ENCODE measurements around the gene OXCT2. TPM values are rescaled to one million over a fixed set of nuclear protein-coding genes. Genes with fewer than 3 reads are reported as not detected.

OXCT2 gene
- 0.38 to 0.64 TPM (median 0.40 TPM) in 5 replicates for total RNA-seq (2022; extraction: Qiagen RNA extraction; ENCODE audit: low read depth)

GRCh38 chr1:39771022-39771532, at the start of gene OXCT2:
Gene OXCT2 (minus strand): TSS chr1:39771348. CDS start chr1:39771255, 93 bp downstream.

GRCh38 chr1:39788758-39789570, 17.8 kb upstream of the OXCT2 start, which contains the start of gene BMP8B:
Gene BMP8B (minus strand): TSS chr1:39788865. CDS start chr1:39788485, 380 bp downstream.

GRCh38 chr1:39738622-39739366, 32.4 kb downstream of the OXCT2 start, which contains the start of gene PPIE:
Gene PPIE (plus strand): TSS chr1:39738882. CDS start chr1:39738901, 19 bp downstream.

Other genes with a start within 250 kb of the OXCT2 start
- gene PABPC4, start 194.6 kb downstream of the OXCT2 start, total RNA-seq (2022; extraction: Qiagen RNA extraction; ENCODE audit: low read depth): 119 to 169 TPM (median 129 TPM) in 5 replicates
- gene HEYL, start 131.7 kb downstream of the OXCT2 start, total RNA-seq (2022; extraction: Qiagen RNA extraction; ENCODE audit: low read depth): 2.3 to 3.3 TPM (median 3.0 TPM) in 5 replicates
- not detected in 5 replicates for gene NT5C1A, start 99.2 kb downstream of the OXCT2 start, total RNA-seq (2022; extraction: Qiagen RNA extraction; ENCODE audit: low read depth)
- gene HPCAL4, start 79.9 kb downstream of the OXCT2 start, total RNA-seq (2022; extraction: Qiagen RNA extraction; ENCODE audit: low read depth): 0.24 to 0.41 TPM (median 0.29 TPM) in 5 replicates
- gene PPIE, start 32.5 kb downstream of the OXCT2 start, total RNA-seq (2022; extraction: Qiagen RNA extraction; ENCODE audit: low read depth): 38.7 to 43.4 TPM (median 41.3 TPM) in 5 replicates
- 3.1 to 4.3 TPM (median 4.1 TPM) in 5 replicates for gene BMP8B, start 17.5 kb upstream of the OXCT2 start, total RNA-seq (2022; extraction: Qiagen RNA extraction; ENCODE audit: low read depth)
- 15.2 to 17.5 TPM (median 16.5 TPM) in 5 replicates for gene TRIT1, start 112.2 kb upstream of the OXCT2 start, total RNA-seq (2022; extraction: Qiagen RNA extraction; ENCODE audit: low read depth)
- 0.99 to 1.4 TPM (median 1.3 TPM) in 5 replicates for gene MYCL, start 130.6 kb upstream of the OXCT2 start, total RNA-seq (2022; extraction: Qiagen RNA extraction; ENCODE audit: low read depth)
- gene MFSD2A, start 183.8 kb upstream of the OXCT2 start, total RNA-seq (2022; extraction: Qiagen RNA extraction; ENCODE audit: low read depth): 4.2 to 4.8 TPM (median 4.7 TPM) in 5 replicates

Data from A549 treated with CpdA at 1 μM for 4 hours (cell line).